PFSK-1 (cell line): ENCODE data around the gene AAK1.

ENCODE experiments used
- POLR2AphosphoS5 ChIP-seq: IDR thresholded peaks from 2 replicates; pipeline ENCODE4 v1.6.1; 2012; ENCODE audit warnings: low read depth, mild to moderate bottlenecking, control low read depth, low read length, moderate library complexity
- REST ChIP-seq, 2 experiments: IDR thresholded peaks; 2 replicates each; pipeline versions ENCODE4 v1.6.1 to v1.8.0; 2011 to 2012; ENCODE audit warnings: low read depth in 2 of 2, low read length in 2 of 2, control low read depth in 1 of 2, inconsistent platforms in 1 of 2, mild to moderate bottlenecking in 1 of 2, moderate library complexity in 1 of 2; ENCODE audit not compliant: insufficient read depth in 1 of 2
- TAF1 ChIP-seq: IDR thresholded peaks from 2 replicates; pipeline ENCODE4 v1.6.1; 2012; ENCODE audit warnings: low read length, control low read depth, borderline replicate concordance; ENCODE audit not compliant: insufficient read depth

DNA sequence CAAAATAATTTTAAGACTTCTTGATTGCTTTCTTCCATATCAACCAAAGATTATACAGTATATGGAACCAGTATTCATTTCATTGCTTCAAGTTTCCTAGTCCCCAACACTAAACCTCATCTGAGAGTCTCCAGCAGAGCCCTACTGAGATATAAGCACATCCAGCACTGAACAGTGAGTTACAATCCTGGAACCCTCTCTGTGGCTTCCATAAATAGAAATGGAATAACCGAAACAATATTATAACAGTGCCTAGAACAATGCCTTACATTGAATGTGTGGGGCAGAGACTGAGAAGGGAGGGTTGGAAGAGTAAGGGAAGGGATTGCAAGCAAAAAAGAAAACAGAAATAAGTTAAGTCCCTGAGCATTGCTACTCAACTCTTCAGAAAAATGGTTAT is 18.9 kb downstream of the AAK1 start:
- no peak for TF ChIP-seq REST (IDR thresholded peaks at IDR 0.05; ENCODE audit: insufficient read depth in 1 of 2, low read depth in 2 of 2, low read length in 2 of 2)
- TF ChIP-seq POLR2AphosphoS5: no peak
- TF ChIP-seq TAF1: no peak
